GM18526 (cell line): Measurements from ENCODE around the gene CEP97.

Experiments used
- POLR2A ChIP-seq: IDR thresholded peaks from 3 replicates; pipeline ENCODE4 v1.6.1; 2011; ENCODE audit not compliant: insufficient read length; ENCODE audit errors: extremely low read depth

Gene CEP97

DNA sequence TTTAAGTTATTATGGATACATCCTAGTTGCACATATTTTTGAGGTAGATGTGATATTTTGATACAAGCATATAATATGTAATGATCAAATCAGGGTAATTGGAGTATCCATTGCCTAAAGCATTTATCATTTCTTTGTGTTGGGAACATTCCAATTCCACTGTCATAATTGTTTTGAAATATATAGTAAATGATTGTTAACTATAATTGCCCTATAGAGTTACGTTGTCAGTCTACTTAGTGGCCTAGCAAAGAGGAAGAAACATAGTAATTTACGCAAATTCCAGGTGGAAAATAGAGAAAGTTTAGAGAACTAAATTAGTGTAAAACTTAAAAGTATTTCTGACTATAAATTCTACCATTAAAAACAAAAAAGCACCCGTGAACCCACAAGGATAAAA lies 79.5 kb downstream of the CEP97 start:
- TF ChIP-seq POLR2A: no peak

DNA sequence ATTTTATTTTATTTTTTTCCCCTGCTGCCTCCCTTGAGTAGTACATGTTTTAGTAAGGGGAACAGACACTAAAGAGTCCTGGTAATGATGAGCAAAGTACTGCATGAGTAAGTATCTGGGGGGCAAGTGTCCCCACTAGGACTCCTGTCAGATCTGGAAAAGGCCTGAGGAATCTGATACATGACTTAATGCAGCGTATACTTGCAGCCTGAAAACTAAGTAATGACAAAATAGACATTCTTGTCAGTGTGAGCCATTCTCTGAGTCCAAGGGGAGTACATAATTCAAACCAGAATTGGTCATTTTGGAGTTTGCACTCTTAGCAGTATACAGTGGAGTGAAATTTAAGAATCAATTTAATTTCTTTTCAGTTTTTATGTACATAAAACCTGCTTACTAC lies 82.1 kb downstream of the CEP97 start:
- TF ChIP-seq POLR2A: no peak

- TF ChIP-seq POLR2A: no peak
Observed at GRCh38 chr3:101807888-101808287, 83.5 kb downstream of the CEP97 start.

DNA sequence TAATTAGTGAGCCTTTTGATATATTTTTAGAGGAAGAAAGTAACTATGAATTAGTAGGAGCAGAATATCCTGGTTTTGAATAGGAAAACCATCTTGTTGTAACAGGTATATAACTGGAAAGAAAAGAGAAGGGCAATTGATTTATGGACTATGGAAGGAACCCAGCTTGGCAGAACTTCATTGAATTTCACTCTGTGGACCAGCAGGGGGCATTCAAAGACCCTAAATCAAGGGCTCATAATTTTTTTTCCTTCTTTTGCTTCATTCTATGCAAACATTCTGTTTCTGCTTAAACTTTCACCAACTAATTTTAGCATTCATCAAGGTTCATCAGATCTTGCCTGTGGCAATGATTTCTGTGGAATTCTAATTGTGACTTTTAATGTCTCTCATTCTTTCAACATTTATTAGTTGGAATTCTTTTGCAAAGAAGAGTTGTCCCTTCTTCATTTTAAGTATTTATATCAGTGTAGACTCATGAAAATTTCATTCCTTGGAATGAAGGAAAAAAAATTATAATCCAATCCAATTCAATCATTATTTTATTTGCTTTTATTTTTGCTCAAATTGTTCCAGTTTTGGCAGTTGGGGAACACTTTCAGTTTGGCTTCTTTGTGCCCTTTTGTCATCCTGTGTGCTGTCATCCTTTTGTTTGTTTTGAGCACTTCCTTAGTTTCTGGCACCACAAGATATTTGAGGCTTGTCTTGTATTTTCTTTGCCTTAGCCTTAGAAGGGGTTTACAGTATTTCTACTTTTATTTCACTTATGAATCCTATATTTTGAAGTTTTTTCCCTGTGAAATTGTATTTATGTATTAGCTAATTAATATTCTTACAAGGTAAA lies 85.0 kb downstream of the CEP97 start:
- no peak for TF ChIP-seq POLR2A

GRCh38 chr3:101810022-101810418 lies 85.6 kb downstream of the CEP97 start:
- TF ChIP-seq POLR2A: no peak

GRCh38 chr3:101811875-101812274 lies 87.5 kb downstream of the CEP97 start:
- no peak for TF ChIP-seq POLR2A

DNA sequence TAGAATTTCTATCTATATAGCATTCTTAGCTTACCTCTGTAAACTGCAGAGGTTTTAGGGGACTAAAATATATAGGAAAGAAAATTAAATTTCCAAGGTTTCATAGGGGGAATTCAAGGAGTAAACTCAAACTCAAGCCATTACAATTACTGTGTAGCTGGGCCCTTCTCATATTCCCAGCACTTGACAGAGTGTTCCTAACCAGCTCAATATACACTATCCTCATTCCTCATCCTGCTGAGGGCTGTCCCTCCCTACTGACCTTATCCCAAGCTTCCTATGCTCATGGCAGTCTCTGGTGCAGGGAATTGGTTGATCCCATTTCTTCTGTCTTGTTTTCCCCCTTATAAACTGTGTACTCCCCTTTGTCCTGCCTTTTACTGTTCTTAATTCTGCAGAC lies 88.5 kb downstream of the CEP97 start:
- TF ChIP-seq POLR2A: no peak

DNA sequence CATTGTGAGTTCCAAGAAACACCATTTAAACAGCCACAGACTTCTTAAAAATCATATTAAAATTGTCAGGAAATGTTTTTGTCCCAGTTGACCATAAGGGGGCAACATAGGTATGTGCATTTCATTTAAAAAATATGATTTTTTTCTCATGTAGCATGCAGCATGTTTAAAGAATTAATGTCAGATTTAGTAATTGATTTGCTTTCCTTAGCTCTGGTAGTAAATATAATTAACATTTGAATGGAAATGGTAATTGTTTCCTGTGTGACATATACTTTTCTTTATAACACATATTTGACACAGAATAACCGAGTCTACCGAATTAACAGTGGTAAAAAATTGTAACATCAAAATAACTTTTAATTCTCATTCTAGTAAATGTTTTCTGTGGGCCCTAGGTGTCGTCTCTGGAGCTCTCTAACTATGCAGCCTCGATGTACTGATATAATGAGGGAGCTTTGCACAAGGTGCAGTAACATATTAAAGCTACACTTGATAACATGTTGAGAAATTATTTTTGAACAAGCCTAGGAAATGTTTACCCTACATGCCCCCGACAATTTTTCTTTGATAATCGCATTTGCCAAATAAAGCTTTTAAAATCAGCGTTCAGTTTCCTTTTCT lies 89.5 kb downstream of the CEP97 start:
- no peak for TF ChIP-seq POLR2A

DNA sequence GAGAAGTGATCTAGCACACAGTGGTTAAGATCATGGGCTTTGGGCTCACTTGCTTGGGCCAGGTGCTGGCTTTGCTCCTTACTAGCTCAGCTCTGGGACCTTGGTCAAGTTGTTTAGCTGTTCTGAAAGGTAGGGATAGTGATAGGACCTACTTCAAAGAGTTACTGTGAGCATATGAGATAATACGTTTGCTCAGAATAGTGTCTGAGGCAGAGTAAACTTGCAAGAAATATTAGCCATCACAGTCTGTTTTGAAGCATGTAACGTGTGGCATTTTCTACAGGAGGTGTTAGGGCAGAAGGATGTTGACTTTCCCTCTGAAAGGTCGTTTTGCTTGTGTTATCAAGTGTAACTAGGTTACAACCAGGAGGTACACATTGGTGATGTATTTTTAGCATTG lies 90.4 kb downstream of the CEP97 start:
- TF ChIP-seq POLR2A: no peak

- no peak for TF ChIP-seq POLR2A
Observed at GRCh38 chr3:101816215-101817149, 92.1 kb downstream of the CEP97 start.

- no peak for TF ChIP-seq POLR2A
Observed at GRCh38 chr3:101817992-101818391, 93.6 kb downstream of the CEP97 start.

- TF ChIP-seq POLR2A: no peak
Observed at GRCh38 chr3:101819649-101820206, 95.3 kb downstream of the CEP97 start.
